ENCODE results near the gene LRRC75A.

The LRRC75A gene

DNA sequence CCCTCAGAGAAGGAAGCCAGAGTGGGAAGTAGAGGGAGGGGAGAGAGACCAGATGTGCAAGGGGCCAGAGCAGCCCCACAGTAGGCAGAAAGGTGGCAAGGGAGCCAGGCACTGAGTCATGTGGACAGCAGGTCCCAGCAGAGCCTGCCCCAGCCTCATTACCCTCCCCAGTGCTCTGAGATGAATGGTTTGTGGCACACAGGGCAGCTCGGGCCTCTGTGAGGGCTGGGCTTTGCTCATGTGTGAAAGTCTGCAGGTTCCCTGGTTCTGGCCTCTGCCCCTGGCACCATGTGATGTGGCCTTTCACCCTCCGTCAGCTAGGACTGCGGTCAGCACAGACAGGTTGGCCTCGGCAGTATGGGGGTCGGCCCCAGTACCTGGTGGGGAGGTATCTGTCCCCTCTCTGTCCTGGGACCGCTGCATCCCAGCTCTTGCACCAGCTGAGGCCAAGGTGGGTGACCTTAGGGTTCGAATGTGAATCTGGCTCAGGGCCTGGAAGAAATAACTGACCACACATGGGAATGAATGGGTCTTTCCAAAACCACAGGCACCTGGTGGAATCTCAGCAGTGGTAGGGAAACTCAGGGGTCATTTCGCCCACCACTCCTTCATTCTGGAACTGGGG is 8.9 kb downstream of the LRRC75A start:
- H3K79me2 ChIP-seq (ENCODE audit: insufficient read depth, low read length), result no peaks in the 10 kb centered on the region
- H4K20me1 ChIP-seq (ENCODE audit: insufficient read depth, low read length), result peaks cover 12% of the 10 kb centered on the region
- no peaks in the 10 kb centered on the region for H3K9me3 ChIP-seq (ENCODE audit: insufficient read depth, low read length, severe bottlenecking)
- no peaks in the 10 kb centered on the region for H3K27me3 ChIP-seq (ENCODE audit: insufficient read depth, low read length, poor library complexity)
- no peak overlapping the region for H2AFZ ChIP-seq (ENCODE audit: low read depth, low read length)
- ATAC-seq (ENCODE audit: insufficient read depth, low read depth) (no peak), DNase-seq (no peak)
- H3K27ac ChIP-seq (ENCODE audit: low read length), result no peak overlapping the region
- no peak overlapping the region for H3K4me3 ChIP-seq (ENCODE audit: low read depth in 1 of 2, low read length in 2 of 2)
- H3K9ac ChIP-seq (ENCODE audit: low read depth, low read length), result no peak overlapping the region
- H3K4me1 ChIP-seq (ENCODE audit: insufficient read depth, low read length), result no peaks in the 10 kb centered on the region
- no peaks in the 10 kb centered on the region for H3K36me3 ChIP-seq (ENCODE audit: insufficient read depth, low read length)
- no peak for TF ChIP-seq EZH2 (IDR thresholded peaks at IDR 0.05; ENCODE audit: borderline replicate concordance, low read depth, low read length, severe bottlenecking)
- TF ChIP-seq, protein P1, sequence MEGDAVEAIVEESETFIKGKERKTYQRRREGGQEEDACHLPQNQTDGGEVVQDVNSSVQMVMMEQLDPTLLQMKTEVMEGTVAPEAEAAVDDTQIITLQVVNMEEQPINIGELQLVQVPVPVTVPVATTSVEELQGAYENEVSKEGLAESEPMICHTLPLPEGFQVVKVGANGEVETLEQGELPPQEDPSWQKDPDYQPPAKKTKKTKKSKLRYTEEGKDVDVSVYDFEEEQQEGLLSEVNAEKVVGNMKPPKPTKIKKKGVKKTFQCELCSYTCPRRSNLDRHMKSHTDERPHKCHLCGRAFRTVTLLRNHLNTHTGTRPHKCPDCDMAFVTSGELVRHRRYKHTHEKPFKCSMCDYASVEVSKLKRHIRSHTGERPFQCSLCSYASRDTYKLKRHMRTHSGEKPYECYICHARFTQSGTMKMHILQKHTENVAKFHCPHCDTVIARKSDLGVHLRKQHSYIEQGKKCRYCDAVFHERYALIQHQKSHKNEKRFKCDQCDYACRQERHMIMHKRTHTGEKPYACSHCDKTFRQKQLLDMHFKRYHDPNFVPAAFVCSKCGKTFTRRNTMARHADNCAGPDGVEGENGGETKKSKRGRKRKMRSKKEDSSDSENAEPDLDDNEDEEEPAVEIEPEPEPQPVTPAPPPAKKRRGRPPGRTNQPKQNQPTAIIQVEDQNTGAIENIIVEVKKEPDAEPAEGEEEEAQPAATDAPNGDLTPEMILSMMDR (IDR thresholded peaks at IDR 0.05; ENCODE audit: borderline replicate concordance, extremely low read depth, low read length, poor library complexity, severe bottlenecking), result no peak
- no peak overlapping the region for H3K4me2 ChIP-seq (ENCODE audit: insufficient read depth, low read length)

DNA sequence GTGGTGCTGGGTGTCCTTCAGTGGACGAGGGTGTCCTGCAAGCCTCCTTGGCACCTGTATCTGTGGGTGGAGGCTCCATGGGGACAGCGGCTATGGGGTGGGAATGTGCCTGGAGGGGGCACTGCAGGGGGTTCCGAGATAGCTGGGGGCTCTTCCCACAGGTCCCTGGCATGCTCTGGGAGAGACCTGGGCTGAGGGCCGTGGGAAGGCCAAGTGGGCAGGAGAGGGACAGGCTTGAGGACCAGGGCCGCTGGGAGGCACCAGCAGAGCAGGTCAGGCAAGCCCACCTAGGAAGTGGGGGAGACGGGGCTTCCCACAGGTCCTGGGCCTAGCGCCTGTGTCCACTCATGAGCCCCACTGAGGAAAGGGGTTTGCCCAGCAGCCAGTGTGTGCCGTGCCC is 9.7 kb downstream of the LRRC75A start:
- TF ChIP-seq, protein P1 (IDR thresholded peaks at IDR 0.05; ENCODE audit: borderline replicate concordance, extremely low read depth, low read length, poor library complexity, severe bottlenecking), result no peak
- no peak for TF ChIP-seq EZH2 (IDR thresholded peaks at IDR 0.05; ENCODE audit: borderline replicate concordance, low read depth, low read length, severe bottlenecking)
- no peak overlapping the region for H3K9ac ChIP-seq (ENCODE audit: low read depth, low read length)
- H4K20me1 ChIP-seq (ENCODE audit: insufficient read depth, low read length), result peaks cover 7% of the 10 kb centered on the region
- no peak overlapping the region for H2AFZ ChIP-seq (ENCODE audit: low read depth, low read length)
- no peaks in the 10 kb centered on the region for H3K9me3 ChIP-seq (ENCODE audit: insufficient read depth, low read length, severe bottlenecking)
- DNase-seq (no peak), ATAC-seq (ENCODE audit: insufficient read depth, low read depth) (no peak)
- no peaks in the 10 kb centered on the region for H3K79me2 ChIP-seq (ENCODE audit: insufficient read depth, low read length)
- no peaks in the 10 kb centered on the region for H3K27me3 ChIP-seq (ENCODE audit: insufficient read depth, low read length, poor library complexity)
- no peaks in the 10 kb centered on the region for H3K4me1 ChIP-seq (ENCODE audit: insufficient read depth, low read length)
- H3K4me2 ChIP-seq (ENCODE audit: insufficient read depth, low read length), result no peak overlapping the region
- H3K36me3 ChIP-seq (ENCODE audit: insufficient read depth, low read length), result no peaks in the 10 kb centered on the region
- H3K27ac ChIP-seq (ENCODE audit: low read length), result no peak overlapping the region
- H3K4me3 ChIP-seq (ENCODE audit: low read depth in 1 of 2, low read length in 2 of 2), result no peak overlapping the region

DNA sequence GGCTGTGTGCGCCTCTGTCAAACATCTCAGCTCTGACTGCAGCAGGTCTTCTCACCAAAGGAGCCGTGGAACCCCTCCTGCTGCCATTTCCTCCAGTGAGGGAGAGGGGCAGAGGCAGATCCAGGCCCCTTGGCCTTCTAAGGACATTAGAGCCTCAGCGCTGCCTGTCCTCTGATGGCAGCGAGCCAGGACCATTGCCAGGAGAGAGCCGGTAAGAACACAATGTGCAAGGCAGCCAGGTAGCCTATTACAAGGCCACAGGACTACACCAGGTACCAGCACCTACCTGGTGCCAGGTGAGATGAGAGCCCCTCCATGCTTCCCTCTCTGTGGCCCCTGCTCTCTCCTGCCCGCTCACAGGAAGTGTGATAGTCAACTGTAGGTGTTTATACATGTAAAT is 11.0 kb downstream of the LRRC75A start:
- peaks cover 4% of the 10 kb centered on the region for H4K20me1 ChIP-seq (ENCODE audit: insufficient read depth, low read length)
- no peak for ATAC-seq (ENCODE audit: insufficient read depth, low read depth)
- no peak overlapping the region for H3K4me3 ChIP-seq (ENCODE audit: low read depth in 1 of 2, low read length in 2 of 2)
- no peak overlapping the region for H2AFZ ChIP-seq (ENCODE audit: low read depth, low read length)
- H3K79me2 ChIP-seq (ENCODE audit: insufficient read depth, low read length), result no peaks in the 10 kb centered on the region
- H3K4me2 ChIP-seq (ENCODE audit: insufficient read depth, low read length), result no peak overlapping the region
- TF ChIP-seq, protein P1 (IDR thresholded peaks at IDR 0.05; ENCODE audit: borderline replicate concordance, extremely low read depth, low read length, poor library complexity, severe bottlenecking), result no peak
- no peak for TF ChIP-seq EZH2 (IDR thresholded peaks at IDR 0.05; ENCODE audit: borderline replicate concordance, low read depth, low read length, severe bottlenecking)
- DNase-seq, result no peak
- H3K9me3 ChIP-seq (ENCODE audit: insufficient read depth, low read length, severe bottlenecking), result no peaks in the 10 kb centered on the region
- H3K9ac ChIP-seq (ENCODE audit: low read depth, low read length), result no peak overlapping the region
- no peaks in the 10 kb centered on the region for H3K36me3 ChIP-seq (ENCODE audit: insufficient read depth, low read length)
- no peaks in the 10 kb centered on the region for H3K27me3 ChIP-seq (ENCODE audit: insufficient read depth, low read length, poor library complexity)
- H3K4me1 ChIP-seq (ENCODE audit: insufficient read depth, low read length), result no peaks in the 10 kb centered on the region
- no peak overlapping the region for H3K27ac ChIP-seq (ENCODE audit: low read length)
